Measurements from ENCODE around the gene AUTS2.

DNA sequence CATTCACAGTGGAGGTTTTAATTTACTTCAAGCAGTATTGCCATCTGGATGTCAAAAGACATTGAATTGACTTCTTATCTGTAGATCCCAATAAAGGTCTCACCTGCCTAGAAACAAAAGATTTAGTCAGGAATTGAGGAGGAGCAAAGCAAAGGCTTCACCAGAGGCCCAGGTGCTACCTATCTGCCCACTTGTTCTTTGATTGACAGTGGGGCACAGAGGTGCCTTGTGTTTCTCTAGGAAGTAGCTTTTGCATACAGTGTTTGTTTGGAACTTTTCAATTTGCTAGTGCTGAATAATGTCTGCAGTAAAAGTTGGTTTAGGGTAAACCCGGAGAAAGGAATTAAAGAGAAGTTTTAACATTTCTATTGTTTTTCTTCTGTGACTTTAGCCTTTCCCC is 40.4 kb downstream of the AUTS2 start:
- TF ChIP-seq POLR2A (IDR thresholded peaks at IDR 0.05): no peak
- TF ChIP-seq, protein P1, sequence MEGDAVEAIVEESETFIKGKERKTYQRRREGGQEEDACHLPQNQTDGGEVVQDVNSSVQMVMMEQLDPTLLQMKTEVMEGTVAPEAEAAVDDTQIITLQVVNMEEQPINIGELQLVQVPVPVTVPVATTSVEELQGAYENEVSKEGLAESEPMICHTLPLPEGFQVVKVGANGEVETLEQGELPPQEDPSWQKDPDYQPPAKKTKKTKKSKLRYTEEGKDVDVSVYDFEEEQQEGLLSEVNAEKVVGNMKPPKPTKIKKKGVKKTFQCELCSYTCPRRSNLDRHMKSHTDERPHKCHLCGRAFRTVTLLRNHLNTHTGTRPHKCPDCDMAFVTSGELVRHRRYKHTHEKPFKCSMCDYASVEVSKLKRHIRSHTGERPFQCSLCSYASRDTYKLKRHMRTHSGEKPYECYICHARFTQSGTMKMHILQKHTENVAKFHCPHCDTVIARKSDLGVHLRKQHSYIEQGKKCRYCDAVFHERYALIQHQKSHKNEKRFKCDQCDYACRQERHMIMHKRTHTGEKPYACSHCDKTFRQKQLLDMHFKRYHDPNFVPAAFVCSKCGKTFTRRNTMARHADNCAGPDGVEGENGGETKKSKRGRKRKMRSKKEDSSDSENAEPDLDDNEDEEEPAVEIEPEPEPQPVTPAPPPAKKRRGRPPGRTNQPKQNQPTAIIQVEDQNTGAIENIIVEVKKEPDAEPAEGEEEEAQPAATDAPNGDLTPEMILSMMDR (IDR thresholded peaks at IDR 0.05): no peak
